GM18858 (cell line): ENCODE data around the gene IL3RA.
A peak's percentile ranks its signal among the peaks of the same experiment; 100 is the strongest.

ENCODE experiments used
- ATAC-seq: cut with Tn5 transposase; IDR thresholded peaks from one replicate; pipeline ENCODE4 v1.9.1; 2021; ENCODE audit not compliant: unreplicated experiment

Gene IL3RA

DNA sequence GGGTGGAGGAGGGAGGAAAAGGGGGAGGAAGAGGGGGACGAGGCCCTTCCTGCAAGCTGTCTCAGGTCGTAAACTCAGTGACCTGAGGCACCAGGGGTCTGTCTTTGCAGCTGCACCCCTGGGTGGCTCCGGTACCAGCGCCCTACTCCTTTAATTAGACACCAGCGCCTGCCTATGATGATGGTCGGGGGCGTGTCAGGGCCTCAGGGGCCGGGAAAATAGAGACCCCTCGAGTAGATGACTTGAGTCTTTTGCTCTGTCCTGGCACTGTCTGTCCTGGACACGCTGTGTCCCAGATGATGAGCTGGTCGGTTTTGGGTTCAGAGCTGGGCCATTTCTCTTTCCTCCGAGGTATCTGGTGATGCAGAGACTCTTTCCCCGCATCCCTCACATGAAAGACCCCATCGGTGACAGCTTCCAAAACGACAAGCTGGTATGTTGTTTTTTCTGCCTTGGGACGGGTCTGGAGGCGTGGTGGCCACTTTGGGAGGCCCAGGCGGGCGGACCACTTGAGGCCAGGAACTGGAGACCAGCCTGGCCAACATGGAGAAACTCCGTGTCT is 44.2 kb downstream of the IL3RA start:
- no peak for ATAC-seq

DNA sequence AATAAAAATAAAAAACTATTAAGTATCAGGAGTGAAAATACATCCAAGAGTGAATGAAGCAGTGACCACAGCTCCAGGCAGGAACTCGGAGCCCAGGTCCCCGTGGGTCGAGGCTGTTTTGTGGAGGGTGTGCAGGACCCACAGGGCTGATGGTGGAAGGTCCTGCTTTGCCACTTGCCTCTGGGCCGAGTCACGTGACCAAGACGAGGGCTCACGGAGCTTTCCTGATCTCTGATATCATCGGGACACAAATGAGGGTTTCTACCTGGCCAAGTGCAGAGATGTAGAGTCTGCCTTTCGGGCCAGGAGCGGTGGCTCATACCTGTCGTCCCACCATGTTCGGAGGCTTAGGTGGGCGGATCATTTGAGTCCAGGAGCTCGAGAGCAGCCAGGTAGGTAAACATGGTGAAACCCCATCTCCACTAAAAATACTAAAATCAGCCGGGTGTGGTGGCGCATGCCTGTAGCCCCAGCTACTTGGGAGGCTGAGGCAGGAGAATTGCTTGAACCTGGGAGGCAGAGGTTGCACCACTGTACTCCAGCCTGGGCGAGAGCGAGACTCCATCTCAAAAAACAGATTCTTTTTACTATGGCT is 48.2 kb downstream of the IL3RA start:
- ATAC-seq, result no peak

DNA sequence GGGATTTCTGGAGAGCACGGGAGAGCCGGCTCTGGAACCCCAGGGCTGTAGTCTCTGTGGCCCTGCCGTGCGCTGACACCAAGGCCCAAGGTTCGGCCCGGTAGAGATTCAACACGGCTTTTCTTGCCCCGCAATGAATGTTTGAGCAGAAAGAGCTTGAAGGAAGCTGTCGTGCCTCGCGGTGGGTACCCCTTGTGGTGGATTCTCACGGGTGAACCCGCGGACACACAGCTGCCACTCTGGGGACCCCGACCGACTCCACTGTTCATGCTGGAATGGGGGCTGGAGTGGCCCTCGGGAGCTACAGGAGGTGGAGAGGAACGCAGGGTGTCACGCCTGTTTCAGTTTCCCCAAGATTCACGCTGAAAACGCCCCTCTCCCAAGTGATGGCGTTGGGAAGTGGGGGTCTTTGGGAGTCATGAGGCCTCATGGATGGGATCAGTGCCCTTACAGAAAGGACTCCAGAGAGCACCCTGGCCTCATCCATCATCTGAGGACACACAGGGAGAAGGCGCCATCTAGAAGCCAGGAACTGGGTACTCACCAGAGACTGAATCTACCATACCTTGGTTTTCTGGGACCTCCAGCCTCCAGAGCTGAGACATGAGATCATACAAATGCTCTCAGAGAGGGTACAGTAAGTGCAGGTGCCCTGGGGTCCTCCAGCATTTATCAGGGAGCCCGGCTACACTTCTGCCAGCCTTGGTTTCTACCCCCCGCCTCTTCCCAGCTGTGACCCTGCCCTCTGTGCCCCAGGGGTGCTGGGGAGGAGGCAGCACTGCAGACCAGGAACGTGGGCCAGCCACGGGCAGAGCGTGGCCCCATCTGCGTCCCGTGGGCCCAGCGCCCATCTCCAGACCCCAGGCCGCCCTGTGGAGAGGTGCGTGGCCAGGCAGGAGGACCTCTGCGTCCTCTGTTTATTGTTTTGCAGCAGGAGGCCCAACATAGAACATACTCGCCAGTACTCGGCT is 49.0 kb downstream of the IL3RA start:
- ATAC-seq, result no peak

DNA sequence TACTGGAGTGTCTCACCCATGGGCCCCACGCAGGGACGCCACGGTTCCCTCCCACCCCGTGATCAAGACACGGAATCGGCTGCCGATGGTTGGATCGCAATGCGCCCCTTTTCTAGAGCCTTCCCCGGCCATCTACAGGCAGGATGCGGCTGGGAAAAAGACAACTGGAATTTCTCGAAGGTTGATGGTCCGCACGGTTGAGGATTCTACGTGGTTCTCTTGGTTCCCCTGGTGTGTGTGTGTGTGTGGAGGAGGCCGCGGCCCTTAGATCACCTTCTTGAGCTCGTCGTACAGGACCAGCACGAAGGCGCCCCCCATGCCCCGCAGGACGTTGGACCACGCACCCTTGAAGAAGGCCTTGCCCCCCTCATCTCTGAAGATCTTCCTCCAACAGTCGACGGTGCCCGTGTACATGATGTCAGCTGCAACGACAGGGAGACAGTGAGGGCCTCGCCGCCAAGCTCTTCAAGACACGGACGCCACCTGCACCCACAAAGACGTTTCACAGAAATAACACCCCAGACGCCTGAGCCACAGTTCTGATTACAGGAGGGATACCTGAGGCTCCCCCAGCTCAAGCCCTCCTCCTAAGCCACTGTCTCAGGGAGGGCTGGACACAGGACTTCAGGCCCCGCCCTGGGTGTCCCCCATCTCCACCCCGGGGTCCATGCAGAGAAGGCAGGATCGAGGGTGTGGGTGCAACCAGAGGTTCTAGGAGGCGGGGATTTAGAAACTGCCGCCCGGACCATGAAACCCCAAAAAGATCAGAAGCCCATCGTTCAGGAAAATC is 49.9 kb downstream of the IL3RA start:
- no peak for ATAC-seq

DNA sequence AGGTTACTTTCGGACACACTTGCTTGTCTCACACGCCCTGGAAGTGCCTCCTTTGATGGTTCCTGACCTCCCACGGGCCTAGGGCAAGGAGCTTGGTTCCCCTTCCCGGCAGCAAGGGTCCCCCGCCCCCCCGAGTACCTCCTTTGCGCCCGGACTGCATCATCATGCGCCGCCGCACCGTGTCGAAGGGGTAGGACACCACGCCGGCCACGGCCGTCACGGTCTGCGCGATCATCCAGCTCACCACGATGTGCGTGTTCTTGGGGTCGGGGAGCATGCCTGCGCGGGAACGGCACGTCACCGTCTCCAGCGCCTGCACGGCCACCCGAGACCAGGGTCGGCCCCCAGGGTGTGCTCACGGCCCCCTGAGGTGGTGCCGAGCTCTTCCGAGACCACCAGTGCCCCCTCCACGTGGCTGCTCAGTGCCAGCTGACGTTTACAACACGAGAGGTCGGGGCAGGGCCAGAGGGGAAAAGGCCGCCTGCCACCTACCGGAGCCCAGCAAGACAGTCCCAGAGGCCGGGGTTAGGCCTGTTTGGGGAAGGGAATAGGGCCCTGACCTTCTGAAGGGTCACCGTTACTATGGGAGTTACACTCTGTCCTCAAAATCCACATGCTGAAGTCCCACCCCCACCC is 50.7 kb downstream of the IL3RA start:
- no peak for ATAC-seq

DNA sequence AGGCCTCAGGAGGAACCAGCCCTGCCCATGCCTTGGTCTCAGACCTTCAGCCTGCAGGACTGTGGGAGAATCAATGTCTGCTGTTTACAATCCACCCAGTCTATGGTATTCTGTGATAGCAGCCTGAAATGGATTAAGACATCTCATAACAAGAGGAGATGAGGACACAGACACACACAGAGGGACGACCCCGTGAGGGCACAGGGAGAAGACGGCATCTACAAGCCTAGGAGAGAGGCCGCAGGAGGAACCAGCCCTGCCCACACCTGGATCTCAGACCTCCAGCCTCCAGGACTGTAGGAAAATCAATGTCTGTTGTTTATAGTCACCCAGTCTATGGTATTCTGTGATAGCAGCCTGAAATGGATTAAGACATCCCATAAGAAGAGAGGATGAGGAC is 52.1 kb downstream of the IL3RA start:
- ATAC-seq, result no peak

DNA sequence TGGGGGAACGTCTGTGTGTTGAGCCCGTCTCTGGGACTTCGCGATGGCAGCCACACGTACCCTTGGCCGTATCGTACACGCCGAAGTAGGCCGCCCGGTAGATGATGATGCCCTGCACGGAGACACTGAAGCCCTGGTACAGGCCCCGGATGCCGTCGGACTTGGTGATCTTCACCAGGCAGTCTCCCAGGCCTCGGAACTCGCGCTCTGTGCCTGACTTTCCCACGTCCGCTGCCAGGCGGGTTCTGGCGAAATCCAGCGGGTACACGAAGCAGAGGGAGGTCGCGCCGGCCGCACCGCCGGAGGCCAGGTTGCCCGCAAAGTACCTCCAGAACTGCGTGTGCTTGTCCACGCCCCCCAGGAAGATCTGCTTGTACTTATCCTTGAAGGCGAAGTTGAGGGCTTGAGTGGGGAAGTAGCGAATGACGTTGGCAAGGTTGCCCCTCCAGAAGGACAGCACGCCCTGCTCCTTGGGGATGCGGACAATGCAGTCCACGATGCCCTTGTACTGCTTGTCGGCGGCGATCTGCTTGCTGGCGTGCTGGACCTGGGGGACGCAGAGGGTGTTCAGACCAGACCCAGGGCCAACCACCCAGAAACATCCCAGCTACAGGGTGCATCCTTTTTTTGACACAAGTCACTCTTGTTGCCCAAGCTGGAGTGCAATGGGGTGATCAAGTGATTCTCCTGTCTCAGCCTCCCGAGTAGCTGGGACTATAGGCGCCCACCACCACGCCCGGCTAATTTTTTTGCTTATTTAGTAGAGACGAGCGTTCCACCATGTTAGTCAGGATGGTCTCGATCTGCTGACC is 52.8 kb downstream of the IL3RA start:
- ATAC-seq, result no peak

DNA sequence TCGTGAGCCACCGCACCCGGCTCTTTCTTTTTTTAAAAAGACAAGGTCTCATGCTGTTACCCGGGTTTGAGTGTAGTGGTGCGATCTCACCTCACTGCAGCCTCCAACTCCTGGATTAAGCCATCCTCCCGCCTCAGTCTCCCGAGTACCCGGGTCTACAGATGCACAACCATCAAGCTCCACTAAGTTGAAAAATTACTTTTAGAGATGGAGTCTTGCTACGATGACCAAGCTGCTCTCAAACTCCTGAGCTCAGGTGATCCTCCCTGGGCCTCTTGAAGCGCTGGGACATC is 53.4 kb downstream of the IL3RA start:
- no peak for ATAC-seq

DNA sequence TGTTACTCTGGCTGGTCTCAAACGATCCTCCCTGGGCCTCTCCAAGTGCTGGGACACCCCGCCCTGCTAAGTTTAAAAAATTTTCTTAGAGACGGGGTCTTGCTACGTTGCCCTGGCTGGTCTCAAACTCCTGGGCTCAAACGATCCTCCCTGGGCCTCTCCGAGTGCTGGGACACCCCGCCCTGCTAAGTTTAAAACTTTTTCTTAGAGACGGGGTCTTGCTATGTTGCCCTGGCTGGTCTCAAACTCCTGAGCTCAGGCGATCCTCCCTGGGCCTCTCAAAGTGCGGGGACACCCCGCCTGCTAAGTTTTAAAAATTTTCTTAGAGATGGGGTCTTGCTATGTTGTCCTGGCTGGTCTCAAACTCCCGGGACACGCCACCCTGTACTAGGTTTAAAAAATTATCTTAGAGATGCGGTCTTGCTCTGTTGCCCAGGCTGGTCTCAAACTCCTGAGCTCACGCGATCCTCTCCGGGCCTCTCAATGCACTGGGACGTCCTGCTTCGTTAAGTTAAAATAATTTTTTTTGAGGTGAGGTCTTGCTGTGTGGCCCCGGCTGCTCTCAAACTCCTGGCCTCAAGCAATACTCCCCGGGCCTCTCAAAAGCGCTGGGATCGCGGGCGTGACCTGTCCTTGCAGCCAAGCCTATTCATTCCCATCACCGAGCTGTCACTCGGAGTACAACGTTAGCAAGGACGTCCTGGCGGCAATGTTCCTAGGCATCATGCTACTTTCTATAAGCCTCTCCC is 54.2 kb downstream of the IL3RA start:
- ATAC-seq, result no peak

DNA sequence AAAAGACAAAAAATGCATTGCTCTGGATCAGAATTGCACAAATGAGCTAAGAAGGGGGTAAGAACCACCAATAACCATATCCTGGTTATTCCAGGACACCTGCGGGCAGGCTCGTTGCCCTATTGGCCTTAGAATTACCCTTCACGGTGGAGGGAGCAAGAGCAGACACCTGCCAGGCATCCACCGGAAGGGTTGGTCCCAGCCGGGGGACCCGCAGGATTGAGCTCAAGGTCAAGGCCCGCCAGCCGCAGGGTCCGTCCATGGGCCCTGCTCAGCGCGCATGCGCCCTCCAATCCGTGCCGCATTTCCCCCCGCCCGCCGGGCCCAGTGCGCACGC is 54.8 kb downstream of the IL3RA start:
- ATAC-seq, result no peak

DNA sequence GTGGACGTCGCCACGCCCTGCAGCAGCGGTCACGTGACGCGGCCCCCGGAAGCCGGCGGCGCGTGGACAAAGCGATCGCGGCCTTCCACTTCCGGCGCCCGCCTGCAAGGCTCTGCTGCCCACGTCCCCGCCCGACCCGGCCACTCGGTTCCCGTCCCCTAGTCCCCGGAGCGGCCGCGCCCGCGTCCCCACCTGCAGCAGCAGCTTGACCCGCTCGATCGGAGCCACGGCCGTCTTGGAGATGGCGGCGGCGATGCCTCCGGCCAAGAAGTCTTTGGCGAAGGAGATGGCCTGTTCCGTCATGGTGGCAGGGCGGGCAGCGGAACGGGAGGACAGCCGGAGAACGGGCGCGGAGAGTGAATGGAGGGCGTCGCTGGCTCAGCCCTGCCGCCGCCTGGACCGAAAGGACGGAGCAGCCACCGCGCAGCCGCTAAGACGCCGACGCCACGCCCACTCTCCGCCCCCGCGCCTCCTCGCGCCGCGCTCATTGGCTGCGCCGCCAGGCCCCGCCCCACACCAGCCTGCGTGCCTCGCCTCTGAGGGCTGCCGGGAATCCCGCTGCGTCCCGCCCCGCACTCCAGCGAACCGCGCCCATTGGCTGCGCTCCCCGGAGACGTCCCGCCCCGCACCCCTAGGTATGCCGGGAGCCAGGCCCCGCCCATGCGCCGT is 55.3 kb downstream of the IL3RA start, which contains the start of gene SLC25A6:
Gene SLC25A6 (minus strand): TSS at position 407 of the 669 bp plus-strand sequence. CDS start 104 bp downstream, at position 303.
- ATAC-seq, result peak; percentile 87

DNA sequence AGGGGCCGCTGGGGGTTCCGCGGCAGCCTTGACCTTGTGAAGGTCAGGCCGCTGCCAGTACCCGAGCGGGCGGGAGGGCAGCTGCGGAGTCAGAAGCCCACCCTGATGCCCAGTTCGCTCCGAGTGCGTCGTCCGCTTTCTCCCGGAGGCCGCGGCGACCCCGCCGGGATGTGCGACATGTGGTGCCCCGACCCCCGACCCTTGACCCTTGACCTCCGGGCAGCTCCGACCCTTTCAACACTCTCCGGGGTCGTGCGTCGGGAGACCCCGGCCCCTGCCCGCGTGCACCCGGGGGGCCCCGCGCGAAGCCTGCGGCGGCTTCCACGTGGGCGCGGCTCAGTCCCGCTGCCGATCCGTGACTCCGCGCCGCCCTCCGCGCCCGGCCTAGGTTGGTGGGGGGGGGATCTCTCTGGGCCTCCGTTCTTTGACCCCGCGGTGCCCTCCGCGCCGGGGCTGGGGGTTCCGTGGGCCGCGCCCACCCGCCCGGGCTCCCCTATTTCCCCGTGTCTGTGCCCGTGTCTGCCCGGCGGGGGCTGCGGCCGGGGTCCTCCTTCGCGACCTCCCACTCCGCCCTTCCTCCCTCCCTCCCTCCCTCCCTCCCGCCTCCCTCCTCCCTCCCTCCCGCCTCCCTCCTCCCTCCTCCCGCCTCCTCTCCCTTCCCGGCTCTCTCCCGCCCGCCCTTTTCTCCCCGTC is 55.9 kb downstream of the IL3RA start:
- peak; percentile 12 for ATAC-seq

DNA sequence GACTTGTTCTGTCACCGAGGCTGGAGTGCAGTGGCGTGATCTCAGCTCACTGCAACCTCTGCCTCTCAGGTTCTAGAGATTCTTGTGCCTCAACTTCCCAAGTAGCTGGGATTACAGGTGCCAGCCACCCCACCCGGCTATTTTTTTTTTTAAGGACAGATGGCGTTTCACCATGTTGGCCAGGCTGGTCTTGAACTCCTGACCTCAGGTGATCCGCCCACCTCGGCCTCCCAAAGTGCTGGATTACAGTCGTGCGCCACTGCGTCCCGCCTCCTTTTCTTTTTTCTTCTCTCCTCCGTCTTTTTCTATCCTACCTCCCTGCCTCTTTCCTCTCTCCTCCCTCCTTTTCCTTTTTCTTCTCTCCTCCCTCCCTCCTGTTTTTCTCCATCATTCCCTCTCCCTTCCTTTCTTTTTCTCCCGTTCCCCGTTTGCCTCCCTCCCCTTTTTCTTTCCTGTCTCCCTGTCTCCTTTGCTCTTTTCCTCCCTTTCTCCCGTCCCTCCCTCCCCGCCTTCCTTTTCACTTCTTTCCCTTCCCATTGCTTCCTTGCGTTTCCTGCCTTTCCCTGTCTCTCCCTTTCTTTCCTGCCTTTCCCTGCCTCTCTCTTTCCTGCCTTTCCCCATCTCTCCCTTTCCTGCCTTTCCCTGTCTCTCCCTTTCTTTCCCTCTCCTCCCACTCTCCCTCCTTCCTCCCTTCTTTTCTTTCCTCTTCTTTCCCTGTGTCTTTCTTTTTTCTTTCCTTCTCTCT is 57.5 kb downstream of the IL3RA start:
- no peak for ATAC-seq

DNA sequence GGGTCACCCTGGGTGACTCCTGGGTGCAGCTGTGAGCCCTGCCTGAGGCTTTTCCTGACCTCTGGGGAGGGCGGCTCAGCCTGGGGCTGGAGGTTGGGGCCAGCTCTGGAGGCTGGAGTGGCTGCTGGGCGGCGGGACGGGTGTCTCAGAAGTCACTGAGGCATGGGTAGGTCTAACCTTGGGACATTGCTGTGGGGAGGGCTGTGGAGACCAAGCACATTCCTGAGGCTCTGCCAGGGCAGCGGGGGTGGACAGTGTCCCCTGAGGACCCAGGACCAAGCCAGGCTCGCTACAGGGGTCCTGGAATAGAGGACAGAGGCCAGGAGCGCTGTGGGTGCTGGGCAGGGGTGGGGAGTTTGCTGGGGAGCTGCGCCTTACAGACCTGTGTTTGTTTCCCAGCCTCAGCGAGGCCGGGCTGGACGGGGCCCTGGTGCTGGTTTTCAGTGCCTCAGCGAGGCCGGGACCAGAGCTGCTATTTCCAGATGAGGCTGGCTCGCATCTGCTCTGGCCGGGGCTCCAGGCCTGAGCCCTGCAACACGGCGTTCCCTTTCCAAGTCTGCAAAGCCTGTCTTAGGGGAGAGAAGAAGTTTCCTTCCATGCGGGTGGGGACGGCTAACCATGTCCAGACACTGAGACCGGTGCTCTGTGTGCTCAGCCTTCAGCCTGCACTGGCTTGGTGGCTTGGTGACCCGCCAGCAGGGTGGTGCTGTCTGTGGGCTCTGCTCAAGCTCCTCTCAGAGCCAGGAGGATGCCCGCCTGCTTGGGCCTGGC is 58.3 kb downstream of the IL3RA start:
- ATAC-seq, result no peak

DNA sequence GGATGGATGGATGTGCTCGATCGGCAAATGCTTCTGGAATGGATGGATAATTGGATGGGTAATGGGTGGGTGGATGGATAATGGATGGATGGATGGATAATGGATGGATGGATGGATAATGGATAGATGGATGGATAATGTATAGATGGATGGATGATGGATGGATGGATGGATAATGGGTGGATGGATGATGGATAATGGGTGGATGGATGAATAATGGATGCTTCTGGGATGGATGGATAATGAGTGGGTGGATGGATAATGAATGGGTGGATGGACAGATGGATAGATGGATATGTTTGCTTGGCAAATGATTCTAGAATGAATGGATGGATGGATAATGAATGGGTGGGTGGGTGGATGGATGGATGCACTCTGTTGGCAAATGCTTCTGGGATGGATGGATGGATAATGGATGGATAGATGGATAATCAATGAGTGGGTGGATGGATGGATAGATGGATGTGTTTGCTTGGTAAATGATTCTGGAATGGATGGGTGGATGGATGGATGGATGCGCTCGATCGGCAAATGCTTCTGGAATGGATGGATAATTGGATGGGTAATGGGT is 59.1 kb downstream of the IL3RA start:
- no peak for ATAC-seq

DNA sequence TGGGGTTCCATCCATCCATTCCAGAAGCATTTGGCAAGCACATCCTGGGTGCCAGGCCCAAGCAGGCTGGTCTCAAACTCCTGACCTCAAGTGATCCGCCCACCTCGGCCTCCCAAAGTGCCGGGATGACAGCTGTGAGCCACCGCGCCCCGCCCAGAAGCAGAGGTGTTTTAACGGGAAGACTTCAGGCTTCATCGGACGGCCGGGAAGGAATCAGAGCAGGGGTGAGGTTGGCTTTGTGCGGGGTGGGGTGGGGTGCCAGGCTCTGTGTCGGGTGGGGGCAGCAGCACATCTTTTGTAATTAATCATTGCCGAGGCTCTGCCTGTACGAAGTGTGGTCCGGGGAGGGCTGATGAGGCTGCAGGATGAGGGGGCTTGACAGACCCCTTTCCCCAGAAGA is 60.4 kb downstream of the IL3RA start:
- no peak for ATAC-seq
